WTC11 (cell line): Measurements from ENCODE around the gene KRT7. TPM values are rescaled to one million over a fixed set of nuclear protein-coding genes. Genes with fewer than 3 reads are reported as not detected.
A peak's percentile ranks its signal among the peaks of the same experiment; 100 is the strongest.

Experiments
- ATAC-seq: fragments of 200-7000 bp; cut with Tn5 transposase; 2 replicates; pipeline ENCODE4 v1.10.0; 2021; ENCODE audit warnings: mild to moderate bottlenecking, moderate library complexity
- CTCF ChIA-PET: fragments of 300-600 bp; sonication (Branson Sonifier 250); formaldehyde crosslinking; loops from one replicate; lab custom pipeline; 2021; ENCODE audit warnings: antibody characterized with exemption; lab: Charles Lee
- POLR2A ChIA-PET: fragments of 350-600 bp; sonication (Branson Sonifier 250); formaldehyde crosslinking; loops from one replicate; lab custom pipeline; 2021; ENCODE audit warnings: antibody characterized with exemption; lab: Charles Lee
- DNase-seq: peaks from one replicate; pipeline ENCODE4 v3.0.0; 2021; ENCODE audit warnings: low spot score
- H3K27ac Mint-ChIP-seq: 2 replicates; pipeline ENCODE4 v1.8.0; 2021; ENCODE audit warnings: mixed read lengths
- H3K27me3 Mint-ChIP-seq: 2 replicates; pipeline ENCODE4 v1.8.0; 2021; ENCODE audit warnings: low read depth, mild to moderate bottlenecking, moderate library complexity, mixed read lengths
- H3K36me3 Mint-ChIP-seq: 2 replicates; pipeline ENCODE4 v1.8.0; 2021; ENCODE audit warnings: mixed read lengths
- H3K4me1 Mint-ChIP-seq: 2 replicates; pipeline ENCODE4 v1.8.0; 2022; ENCODE audit warnings: mixed read lengths
- H3K4me3 Mint-ChIP-seq: 2 replicates; pipeline ENCODE4 v1.8.0; 2021; ENCODE audit warnings: mild to moderate bottlenecking, moderate library complexity, mixed read lengths
- H3K9me3 Mint-ChIP-seq: 2 replicates; pipeline ENCODE4 v1.8.0; 2021; ENCODE audit warnings: mixed read lengths
- AFF4 ChIP-seq: sonication (generic); formaldehyde crosslinking; IDR thresholded peaks from 2 replicates; pipeline ENCODE4 v1.8.1; 2023; ENCODE audit warnings: mild to moderate bottlenecking, missing genetic modification reagents, borderline replicate concordance
- CDX4 ChIP-seq: fragments of 250-450 bp; sonication (Bioruptor Pico); IDR thresholded peaks from 2 replicates; pipeline ENCODE4 v1.9.0; 2021; ENCODE audit warnings: moderate library complexity, mild to moderate bottlenecking, inconsistent platforms, borderline replicate concordance
- CTCF ChIP-seq: fragments of 200-600 bp; IDR thresholded peaks from 2 replicates; pipeline ENCODE4 v1.8.0; 2022; ENCODE audit warnings: antibody characterized with exemption
- E2F5 ChIP-seq: sonication (generic); formaldehyde crosslinking; IDR thresholded peaks from 2 replicates; pipeline ENCODE4 v1.8.1; 2022; ENCODE audit warnings: mild to moderate bottlenecking, moderate library complexity, missing genetic modification reagents
- EMX1 ChIP-seq: fragments of 250-450 bp; sonication (Bioruptor Pico); IDR thresholded peaks from 2 replicates; pipeline ENCODE4 v1.8.0; 2021; ENCODE audit warnings: mild to moderate bottlenecking
- ESRRA ChIP-seq: sonication (generic); formaldehyde crosslinking; IDR thresholded peaks from 2 replicates; pipeline ENCODE4 v1.8.1; 2022; ENCODE audit warnings: mild to moderate bottlenecking, missing genetic modification reagents, borderline replicate concordance
- FOXK1 ChIP-seq: sonication (generic); formaldehyde crosslinking; IDR thresholded peaks from 2 replicates; pipeline ENCODE4 v1.8.0; 2022; ENCODE audit warnings: mild to moderate bottlenecking, moderate library complexity, missing genetic modification reagents
- HMGA2 ChIP-seq: fragments of 250-450 bp; sonication (Bioruptor Pico); IDR thresholded peaks from 2 replicates; pipeline ENCODE4 v1.4.0; 2021; ENCODE audit warnings: mild to moderate bottlenecking, moderate library complexity
- IRF2 ChIP-seq: sonication (generic); formaldehyde crosslinking; IDR thresholded peaks from 2 replicates; pipeline ENCODE4 v1.8.0; 2022; ENCODE audit warnings: low read depth, missing genetic modification reagents, borderline replicate concordance
- JUN ChIP-seq: sonication (generic); formaldehyde crosslinking; IDR thresholded peaks from 2 replicates; pipeline ENCODE4 v1.8.0; 2023; ENCODE audit warnings: mild to moderate bottlenecking, missing genetic modification reagents
- MAX ChIP-seq: sonication (generic); formaldehyde crosslinking; IDR thresholded peaks from 2 replicates; pipeline ENCODE4 v1.8.0; 2022; ENCODE audit warnings: mild to moderate bottlenecking, missing genetic modification reagents
- MLX ChIP-seq: sonication (generic); formaldehyde crosslinking; IDR thresholded peaks from 2 replicates; pipeline ENCODE4 v1.8.1; 2023; ENCODE audit warnings: mild to moderate bottlenecking, missing genetic modification reagents, moderate library complexity
- MXD4 ChIP-seq: fragments of 250-450 bp; sonication (Bioruptor Pico); IDR thresholded peaks from 2 replicates; pipeline ENCODE4 v1.8.0; 2021; ENCODE audit warnings: mild to moderate bottlenecking, moderate library complexity, borderline replicate concordance
- NFYB ChIP-seq: sonication (generic); formaldehyde crosslinking; conservative IDR thresholded peaks from 2 replicates; pipeline ENCODE4 v1.8.0; 2022; ENCODE audit warnings: low read depth, missing genetic modification reagents
- SMAD4 ChIP-seq: sonication (generic); formaldehyde crosslinking; IDR thresholded peaks from 2 replicates; pipeline ENCODE4 v1.8.0; 2022; ENCODE audit warnings: mild to moderate bottlenecking, missing genetic modification reagents
- SP1 ChIP-seq: sonication (generic); formaldehyde crosslinking; conservative IDR thresholded peaks from 2 replicates; pipeline ENCODE4 v1.8.1; 2022; ENCODE audit warnings: missing genetic modification reagents
- STAT6 ChIP-seq: sonication (generic); formaldehyde crosslinking; conservative IDR thresholded peaks from 2 replicates; pipeline ENCODE4 v1.8.1; 2023; ENCODE audit warnings: mild to moderate bottlenecking, low read depth, missing genetic modification reagents, moderate library complexity
- ZNF423 ChIP-seq: fragments of 250-450 bp; sonication (Bioruptor Pico); IDR thresholded peaks from 2 replicates; pipeline ENCODE4 v2.1.2; 2022; ENCODE audit warnings: mild to moderate bottlenecking, moderate library complexity
- ZNF425 ChIP-seq: fragments of 250-450 bp; sonication (Bioruptor Pico); conservative IDR thresholded peaks from 2 replicates; pipeline ENCODE4 v1.9.0; 2021; ENCODE audit warnings: mild to moderate bottlenecking
- ZSCAN18 ChIP-seq: fragments of 250-450 bp; sonication (Bioruptor Pico); IDR thresholded peaks from 2 replicates; pipeline ENCODE4 v2.1.2; 2022; ENCODE audit warnings: mild to moderate bottlenecking, moderate library complexity
- total RNA-seq: library from RNA; stranded (reverse); gene quantifications from 3 replicates; pipeline ENCODE4 v1.2.3, GENCODE V29; 2021

KRT7 gene
- total RNA-seq, 1 experiment from 2014 or later = 10.6 TPM

GRCh38 chr12:52270541-52271070, 37.6 kb downstream of the KRT7 start:
- no peak overlapping the region for H3K27ac Mint-ChIP-seq
- ATAC-seq (no peak), DNase-seq (peak; percentile 3)
- no peaks in the 10 kb centered on the region for H3K4me1 Mint-ChIP-seq
- no peaks in the 10 kb centered on the region for H3K36me3 Mint-ChIP-seq
- H3K4me3 Mint-ChIP-seq = no peak overlapping the region
- H3K27me3 Mint-ChIP-seq = no peaks in the 10 kb centered on the region; the same call in 1 of the 2 replicates
- TF ChIP-seq FOXK1 (CRISPR knock-in tag) (no peak), SP1 (no peak), SMAD4 (CRISPR knock-in tag) (no peak), MXD4 (CRISPR knock-in tag) (no peak), ESRRA (CRISPR knock-in tag) (no peak), AFF4 (CRISPR knock-in tag) (no peak), MLX (CRISPR knock-in tag) (no peak), ZNF425 (CRISPR knock-in tag) (no peak), HMGA2 (CRISPR knock-in tag) (no peak)
- no peaks in the 10 kb centered on the region for H3K9me3 Mint-ChIP-seq
- CTCF ChIA-PET = interaction anchor here (1.0 to 9.3 kb wide), 7 partner anchors 8 to 609 kb away, joined by 3 to 122 read pairs (median 4); no protein-coding TSS in a partner anchor
- POLR2A ChIA-PET = no interaction called here

GRCh38 chr12:52271158-52271557, 38.1 kb downstream of the KRT7 start:
- POLR2A ChIA-PET = no interaction called here
- DNase-seq (no peak), ATAC-seq (no peak)
- no peak overlapping the region for H3K27ac Mint-ChIP-seq
- no peaks in the 10 kb centered on the region for H3K9me3 Mint-ChIP-seq
- no peaks in the 10 kb centered on the region for H3K36me3 Mint-ChIP-seq
- no peak overlapping the region for H3K4me3 Mint-ChIP-seq
- H3K4me1 Mint-ChIP-seq = no peaks in the 10 kb centered on the region
- H3K27me3 Mint-ChIP-seq = no peaks in the 10 kb centered on the region
- CTCF ChIA-PET = interaction anchor here (1.0 to 9.3 kb wide), 5 partner anchors 8 to 115 kb away, joined by 3 to 122 read pairs (median 6); no protein-coding TSS in a partner anchor
- TF ChIP-seq CTCF (no peak), ZSCAN18 (no peak), STAT6 (no peak), IRF2 (CRISPR knock-in tag) (no peak), MAX (CRISPR knock-in tag) (no peak), E2F5 (CRISPR knock-in tag) (no peak), CDX4 (CRISPR knock-in tag) (no peak), JUN (CRISPR knock-in tag) (no peak), EMX1 (CRISPR knock-in tag) (no peak), NFYB (CRISPR knock-in tag) (no peak), ZNF423 (CRISPR knock-in tag) (no peak)
